Measurements from ENCODE around the gene CD99. TPM values are rescaled to one million over a fixed set of nuclear protein-coding genes. Genes with fewer than 3 reads are reported as not detected.

CD99 gene, protein sequence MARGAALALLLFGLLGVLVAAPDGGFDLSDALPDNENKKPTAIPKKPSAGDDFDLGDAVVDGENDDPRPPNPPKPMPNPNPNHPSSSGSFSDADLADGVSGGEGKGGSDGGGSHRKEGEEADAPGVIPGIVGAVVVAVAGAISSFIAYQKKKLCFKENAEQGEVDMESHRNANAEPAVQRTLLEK
- 714 TPM for total RNA-seq (ENCODE audit: unreplicated experiment)
- long read RNA-seq, transcript CD99-204 (9 exons, 892 nt): minor isoform, 24 of 735 reads
- long read RNA-seq, transcript CD99-212 (10 exons, 1,089 nt): minor isoform, 64 of 735 reads
- long read RNA-seq, transcript CD99-205 (10 exons, 1,291 nt): major isoform, 603 of 735 reads
- long read RNA-seq, partial matches to known transcripts: 18 of 735 reads
- long read RNA-seq, other reads (novel, unspliced or antisense): 24 of 735 reads

DNA sequence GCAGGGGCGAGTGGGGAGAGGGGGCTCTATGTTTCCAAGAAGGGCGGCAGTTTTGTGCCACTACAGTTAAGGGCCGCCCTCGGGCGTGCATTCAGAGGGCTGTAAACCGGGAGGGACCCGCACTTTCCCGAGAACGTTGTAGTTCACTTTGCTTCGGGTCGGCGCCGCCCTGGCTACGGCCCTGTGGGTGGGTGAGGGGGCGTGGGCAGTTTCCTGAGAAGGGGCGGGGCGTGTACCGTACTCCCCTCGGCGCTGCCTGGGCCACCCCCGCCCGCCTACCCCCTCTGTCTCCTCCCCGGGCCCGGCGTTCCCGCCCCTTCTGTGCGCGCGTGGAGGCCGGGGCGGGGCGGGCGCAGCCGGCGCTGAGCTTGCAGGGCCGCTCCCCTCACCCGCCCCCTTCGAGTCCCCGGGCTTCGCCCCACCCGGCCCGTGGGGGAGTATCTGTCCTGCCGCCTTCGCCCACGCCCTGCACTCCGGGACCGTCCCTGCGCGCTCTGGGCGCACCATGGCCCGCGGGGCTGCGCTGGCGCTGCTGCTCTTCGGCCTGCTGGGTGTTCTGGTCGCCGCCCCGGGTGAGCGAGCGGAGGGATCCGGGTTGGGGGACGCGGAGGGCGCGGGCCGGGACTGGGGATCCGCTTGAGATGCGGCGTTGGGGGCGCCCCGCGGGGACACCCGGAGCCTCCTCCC, at the start of gene CD99:
TSS of gene CD99 (plus strand) at position 440 of the 687 bp plus-strand sequence. CDS start at position 506, 66 bp downstream.
- TF ChIP-seq, protein P1, sequence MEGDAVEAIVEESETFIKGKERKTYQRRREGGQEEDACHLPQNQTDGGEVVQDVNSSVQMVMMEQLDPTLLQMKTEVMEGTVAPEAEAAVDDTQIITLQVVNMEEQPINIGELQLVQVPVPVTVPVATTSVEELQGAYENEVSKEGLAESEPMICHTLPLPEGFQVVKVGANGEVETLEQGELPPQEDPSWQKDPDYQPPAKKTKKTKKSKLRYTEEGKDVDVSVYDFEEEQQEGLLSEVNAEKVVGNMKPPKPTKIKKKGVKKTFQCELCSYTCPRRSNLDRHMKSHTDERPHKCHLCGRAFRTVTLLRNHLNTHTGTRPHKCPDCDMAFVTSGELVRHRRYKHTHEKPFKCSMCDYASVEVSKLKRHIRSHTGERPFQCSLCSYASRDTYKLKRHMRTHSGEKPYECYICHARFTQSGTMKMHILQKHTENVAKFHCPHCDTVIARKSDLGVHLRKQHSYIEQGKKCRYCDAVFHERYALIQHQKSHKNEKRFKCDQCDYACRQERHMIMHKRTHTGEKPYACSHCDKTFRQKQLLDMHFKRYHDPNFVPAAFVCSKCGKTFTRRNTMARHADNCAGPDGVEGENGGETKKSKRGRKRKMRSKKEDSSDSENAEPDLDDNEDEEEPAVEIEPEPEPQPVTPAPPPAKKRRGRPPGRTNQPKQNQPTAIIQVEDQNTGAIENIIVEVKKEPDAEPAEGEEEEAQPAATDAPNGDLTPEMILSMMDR (IDR thresholded peaks at IDR 0.05; ENCODE audit: unreplicated experiment): no peak
- Mint-ChIP-seq H3K27ac (ENCODE audit: unreplicated experiment) (peak within 1 kb of the TSS; percentile 98), H3K36me3 (ENCODE audit: low read depth, unreplicated experiment) (peaks cover 7% of the 10 kb centered on the region), H3K27me3 (ENCODE audit: unreplicated experiment) (peaks cover 23% of the 10 kb centered on the region), H3K4me3 (ENCODE audit: unreplicated experiment) (peak within 1 kb of the TSS; percentile 99), H3K4me1 (ENCODE audit: unreplicated experiment) (peaks cover 40% of the 10 kb centered on the region), H3K9me3 (ENCODE audit: unreplicated experiment) (no peaks in the 10 kb centered on the region)
- peak; percentile 91 for DNase-seq (ENCODE audit: low spot score)

DNA sequence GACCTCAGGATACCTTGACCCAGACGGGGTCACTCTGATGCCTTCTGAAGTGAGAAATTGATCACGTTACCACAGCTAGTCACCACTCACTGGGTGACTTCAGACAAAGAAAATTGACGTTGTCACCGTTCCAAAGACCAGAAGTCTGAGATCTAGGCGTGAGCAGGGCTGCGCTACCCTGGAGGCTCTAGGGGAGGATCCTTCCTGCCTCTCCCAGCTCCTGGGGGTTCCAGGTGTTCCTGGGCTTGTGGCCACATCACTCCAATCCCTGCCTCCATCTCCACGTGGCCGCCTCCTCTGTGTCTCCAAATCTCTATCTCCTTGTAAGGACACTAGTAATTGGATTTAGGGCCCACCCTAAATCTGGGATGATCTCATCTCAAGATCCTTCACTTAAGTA, 48.9 kb upstream of the CD99 start:
- Mint-ChIP-seq H3K27me3 (ENCODE audit: unreplicated experiment) (peaks cover 11% of the 10 kb centered on the region), H3K4me1 (ENCODE audit: unreplicated experiment) (peaks cover 18% of the 10 kb centered on the region), H3K9me3 (ENCODE audit: unreplicated experiment) (no peaks in the 10 kb centered on the region), H3K4me3 (ENCODE audit: unreplicated experiment) (no peak overlapping the region), H3K27ac (ENCODE audit: unreplicated experiment) (no peak overlapping the region), H3K36me3 (ENCODE audit: low read depth, unreplicated experiment) (peaks cover 43% of the 10 kb centered on the region)
- no peak for DNase-seq (ENCODE audit: low spot score)
- TF ChIP-seq, protein P1 (IDR thresholded peaks at IDR 0.05; ENCODE audit: unreplicated experiment): no peak

DNA sequence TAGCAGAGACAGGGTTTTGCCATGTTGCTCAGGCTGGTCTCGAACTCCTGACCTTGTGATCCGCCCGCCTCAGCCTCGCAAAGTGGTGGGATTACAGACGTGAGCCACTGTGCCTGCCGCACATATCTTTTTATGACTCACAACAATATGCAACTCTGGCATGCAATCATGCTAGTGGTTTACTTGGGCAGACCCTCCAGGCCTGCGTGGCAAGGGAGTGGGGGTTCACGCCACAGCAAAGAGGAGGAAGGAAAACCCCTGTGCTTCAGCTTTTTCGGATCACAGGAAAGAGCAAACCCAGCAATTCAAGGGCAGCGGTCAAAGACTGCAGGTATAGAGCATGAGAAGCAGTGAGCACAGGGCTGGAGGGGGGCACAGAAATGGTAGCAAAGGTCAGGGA, 48.3 kb upstream of the CD99 start:
- peaks cover 21% of the 10 kb centered on the region for H3K4me1 Mint-ChIP-seq (ENCODE audit: unreplicated experiment)
- no peak overlapping the region for H3K27ac Mint-ChIP-seq (ENCODE audit: unreplicated experiment)
- no peak for DNase-seq (ENCODE audit: low spot score)
- peaks cover 11% of the 10 kb centered on the region for H3K27me3 Mint-ChIP-seq (ENCODE audit: unreplicated experiment)
- peak overlapping the region; percentile 34 for H3K4me3 Mint-ChIP-seq (ENCODE audit: unreplicated experiment)
- H3K36me3 Mint-ChIP-seq (ENCODE audit: low read depth, unreplicated experiment): peaks cover 37% of the 10 kb centered on the region
- H3K9me3 Mint-ChIP-seq (ENCODE audit: unreplicated experiment): no peaks in the 10 kb centered on the region
- TF ChIP-seq, protein P1 (IDR thresholded peaks at IDR 0.05; ENCODE audit: unreplicated experiment): no peak

DNA sequence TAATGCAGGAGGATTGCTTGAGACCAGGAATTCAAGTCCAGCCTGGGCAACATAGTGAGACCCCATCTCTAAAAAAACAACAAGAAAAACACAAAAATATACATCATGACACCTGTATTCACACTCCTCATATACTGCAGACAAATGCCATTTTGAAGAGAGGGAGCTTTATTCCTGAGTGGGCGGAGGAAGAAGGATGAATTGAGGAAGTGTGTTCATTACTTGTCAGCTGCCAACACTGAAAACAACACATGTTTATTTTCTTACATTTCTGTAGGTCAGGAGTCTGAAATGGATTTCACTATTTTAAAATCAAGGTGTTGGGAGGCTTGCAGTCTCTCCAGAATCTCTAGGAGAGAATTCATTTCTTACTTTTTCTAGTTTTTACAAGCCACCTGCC, 47.2 kb upstream of the CD99 start:
- H3K27me3 Mint-ChIP-seq (ENCODE audit: unreplicated experiment): peaks cover 11% of the 10 kb centered on the region
- H3K9me3 Mint-ChIP-seq (ENCODE audit: unreplicated experiment): no peaks in the 10 kb centered on the region
- H3K4me3 Mint-ChIP-seq (ENCODE audit: unreplicated experiment): no peak overlapping the region
- H3K4me1 Mint-ChIP-seq (ENCODE audit: unreplicated experiment): peaks cover 15% of the 10 kb centered on the region
- no peak overlapping the region for H3K27ac Mint-ChIP-seq (ENCODE audit: unreplicated experiment)
- TF ChIP-seq, protein P1 (IDR thresholded peaks at IDR 0.05; ENCODE audit: unreplicated experiment): no peak
- H3K36me3 Mint-ChIP-seq (ENCODE audit: low read depth, unreplicated experiment): peaks cover 28% of the 10 kb centered on the region
- no peak for DNase-seq (ENCODE audit: low spot score)

DNA sequence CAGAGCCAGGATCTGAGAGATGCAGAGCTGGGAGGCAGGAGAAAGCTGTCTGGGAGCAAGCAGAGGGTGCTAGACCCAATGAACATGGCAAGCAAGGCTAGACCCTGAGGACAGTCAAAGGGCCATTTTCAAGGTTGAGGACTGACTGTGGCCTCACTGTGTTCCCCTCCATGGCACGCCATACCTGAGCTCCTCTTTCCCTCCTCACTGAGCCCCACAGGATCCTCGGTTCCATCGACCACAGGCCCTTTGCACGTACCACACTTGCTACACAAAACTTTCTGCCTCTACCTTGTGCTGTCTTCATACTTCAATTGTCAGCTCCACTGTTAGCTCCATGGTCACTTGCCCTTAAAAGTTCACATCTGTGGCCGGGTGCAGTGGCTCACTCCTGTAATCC, 45.5 kb upstream of the CD99 start:
- H3K4me3 Mint-ChIP-seq (ENCODE audit: unreplicated experiment): no peak overlapping the region
- TF ChIP-seq, protein P1 (IDR thresholded peaks at IDR 0.05; ENCODE audit: unreplicated experiment): no peak
- H3K27me3 Mint-ChIP-seq (ENCODE audit: unreplicated experiment): peaks cover 9% of the 10 kb centered on the region
- no peaks in the 10 kb centered on the region for H3K9me3 Mint-ChIP-seq (ENCODE audit: unreplicated experiment)
- DNase-seq (ENCODE audit: low spot score): no peak
- no peak overlapping the region for H3K27ac Mint-ChIP-seq (ENCODE audit: unreplicated experiment)
- peaks cover 24% of the 10 kb centered on the region for H3K36me3 Mint-ChIP-seq (ENCODE audit: low read depth, unreplicated experiment)
- peaks cover 13% of the 10 kb centered on the region for H3K4me1 Mint-ChIP-seq (ENCODE audit: unreplicated experiment)
